GM19193 (cell line): ENCODE measurements around the gene CD47.

ENCODE experiments used
- POLR2A ChIP-seq: IDR thresholded peaks from 4 replicates; pipeline ENCODE4 v1.6.1; 2011; ENCODE audit not compliant: insufficient read depth, insufficient read length; ENCODE audit errors: extremely low read depth

CD47 gene

DNA sequence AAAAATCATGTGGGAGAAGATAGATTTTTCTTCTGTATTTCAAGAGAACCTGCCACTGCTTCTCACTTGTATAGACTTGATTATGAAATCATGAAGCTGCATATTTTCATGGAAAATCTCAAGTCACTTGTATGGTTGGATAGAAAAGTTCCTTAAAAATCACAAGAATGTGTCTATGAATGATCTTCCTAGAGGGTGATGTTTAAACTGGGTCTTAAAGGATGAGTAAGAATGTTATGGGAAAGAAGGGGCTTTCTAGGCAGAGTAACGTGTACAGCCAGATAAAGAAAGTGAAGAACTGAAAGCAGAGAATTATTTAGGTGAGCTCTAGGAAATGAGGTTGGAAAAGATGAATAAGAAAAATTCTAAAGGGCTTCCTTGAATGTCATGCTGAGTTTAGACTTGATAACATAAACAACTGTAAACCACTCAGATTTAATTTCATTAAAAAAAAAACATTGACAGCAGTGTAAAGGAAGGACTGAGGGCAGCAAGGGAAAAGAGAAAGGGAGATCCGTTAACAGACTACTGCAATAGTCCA lies 5.0 kb downstream of the CD47 start:
- TF ChIP-seq POLR2A = no peak

DNA sequence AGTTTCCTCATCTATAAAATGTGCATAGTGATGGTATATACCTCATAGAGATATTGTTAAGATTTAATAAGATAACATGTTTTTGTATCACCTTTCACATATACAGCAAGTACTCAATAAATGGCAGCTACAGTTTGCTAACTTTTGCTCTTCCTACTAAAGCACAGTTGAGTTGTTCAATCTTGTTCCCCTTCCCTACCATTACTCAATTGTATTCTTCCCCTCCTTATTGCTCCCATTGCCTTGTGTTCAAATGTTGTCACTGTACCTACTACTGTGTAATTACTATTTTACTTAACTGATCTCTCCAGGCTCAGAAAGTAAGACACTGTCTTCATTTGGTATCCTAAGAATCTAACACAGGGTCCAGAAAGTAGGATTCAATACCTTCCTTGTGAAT lies 5.5 kb downstream of the CD47 start:
- no peak for TF ChIP-seq POLR2A

DNA sequence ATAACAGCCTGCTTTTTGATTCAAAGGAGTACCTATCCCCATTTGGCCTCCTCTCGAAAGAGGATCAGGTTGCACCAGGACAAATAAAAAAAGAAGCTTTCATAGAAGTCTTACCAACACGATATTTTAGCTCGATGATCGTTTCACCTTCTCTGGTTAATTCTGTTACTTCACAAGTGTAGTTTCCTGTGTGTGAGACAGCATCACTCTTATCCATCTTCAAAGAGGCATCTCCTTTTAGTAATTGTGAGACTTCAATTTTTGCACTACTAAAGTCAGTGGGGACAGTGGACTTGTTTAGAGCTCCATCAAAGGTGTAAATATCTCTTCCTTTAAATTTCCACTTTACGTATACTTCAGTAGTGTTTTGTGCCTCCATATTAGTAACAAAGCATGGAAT lies 11.0 kb downstream of the CD47 start:
- no peak for TF ChIP-seq POLR2A

DNA sequence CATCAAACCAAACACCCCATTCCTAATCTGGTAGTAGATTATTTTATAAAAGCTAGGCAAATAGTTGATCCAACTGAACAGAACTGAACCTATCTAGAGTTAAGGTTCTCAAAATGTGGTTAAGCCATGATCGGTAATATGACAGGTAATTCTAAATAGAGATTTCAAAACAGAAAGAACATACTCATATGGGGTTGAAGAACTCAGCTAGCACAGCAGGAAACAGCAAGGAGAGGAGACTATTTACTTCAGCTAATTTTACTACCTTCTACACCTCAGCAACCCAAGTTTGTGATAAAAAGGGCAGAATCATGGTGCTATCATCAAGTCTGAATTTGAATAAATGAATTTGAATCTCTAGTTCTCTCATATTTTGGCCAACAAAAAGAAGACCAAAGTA lies 11.8 kb downstream of the CD47 start:
- no peak for TF ChIP-seq POLR2A

DNA sequence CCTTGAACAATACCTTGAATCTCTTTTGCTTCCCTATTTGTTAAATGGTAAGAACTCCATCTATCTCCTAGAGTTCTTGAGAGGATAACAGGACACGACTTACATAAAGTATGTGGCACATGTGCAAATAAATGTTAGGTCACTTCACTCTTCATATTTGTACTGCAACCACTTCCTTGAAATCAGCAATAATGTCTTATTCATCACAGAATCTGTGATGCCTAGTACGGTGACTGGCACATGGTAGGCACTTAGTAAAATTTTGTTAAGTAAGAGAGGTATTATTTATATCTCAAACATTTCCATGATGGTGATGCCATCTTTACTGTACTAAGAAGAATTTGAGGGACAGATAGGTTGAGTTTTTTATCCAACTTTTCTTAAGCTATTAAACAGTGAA lies 14.3 kb downstream of the CD47 start:
- no peak for TF ChIP-seq POLR2A

DNA sequence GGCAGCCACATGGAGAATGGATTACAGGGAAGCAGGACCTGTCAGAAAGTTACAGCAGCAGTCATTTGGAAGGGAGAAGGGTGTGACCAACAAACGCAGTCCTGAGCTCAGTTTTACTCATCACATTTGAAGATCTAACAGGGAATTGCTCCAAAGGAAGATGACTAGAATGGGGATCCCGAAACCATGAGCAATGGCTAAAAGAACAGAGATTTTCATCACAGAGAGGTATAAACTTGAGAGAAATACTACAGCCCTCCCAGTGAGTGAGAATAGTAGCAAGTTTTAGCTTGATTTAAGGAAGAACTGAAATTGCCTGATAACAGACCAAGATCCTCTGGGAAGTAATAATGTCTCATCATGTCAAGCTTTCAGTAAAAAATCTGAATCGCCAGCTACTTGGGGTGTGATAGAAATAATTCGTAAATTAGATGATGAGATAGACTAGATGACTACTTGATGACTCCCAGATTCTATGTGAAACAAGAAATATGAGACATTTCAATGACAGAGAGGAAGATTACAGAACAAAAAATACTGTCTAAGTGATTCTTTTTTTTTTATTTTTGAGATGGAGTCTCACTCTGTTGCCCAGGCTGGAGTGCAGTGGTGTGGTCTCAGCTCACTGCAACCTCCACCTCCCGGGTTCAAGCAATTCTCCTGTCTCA lies 16.9 kb downstream of the CD47 start:
- TF ChIP-seq POLR2A = no peak

DNA sequence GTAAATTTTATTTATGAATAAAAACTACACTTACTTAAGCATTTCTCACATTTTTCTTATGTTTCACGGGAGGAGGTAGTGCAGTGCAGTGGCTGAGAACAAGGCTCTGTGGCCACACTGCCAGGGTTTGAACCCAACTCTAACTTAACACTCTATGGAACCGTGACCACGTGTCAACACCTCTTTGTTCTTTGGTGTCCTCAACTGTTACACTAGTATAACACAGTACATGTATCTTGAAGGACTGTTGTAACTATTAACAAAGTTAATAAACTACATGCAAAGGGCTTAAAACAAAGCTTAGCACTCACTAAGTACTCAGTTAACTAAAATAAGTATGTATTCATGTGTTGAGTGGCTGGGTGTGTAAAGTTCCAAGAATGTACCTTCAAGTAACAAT lies 19.5 kb downstream of the CD47 start:
- TF ChIP-seq POLR2A = no peak

DNA sequence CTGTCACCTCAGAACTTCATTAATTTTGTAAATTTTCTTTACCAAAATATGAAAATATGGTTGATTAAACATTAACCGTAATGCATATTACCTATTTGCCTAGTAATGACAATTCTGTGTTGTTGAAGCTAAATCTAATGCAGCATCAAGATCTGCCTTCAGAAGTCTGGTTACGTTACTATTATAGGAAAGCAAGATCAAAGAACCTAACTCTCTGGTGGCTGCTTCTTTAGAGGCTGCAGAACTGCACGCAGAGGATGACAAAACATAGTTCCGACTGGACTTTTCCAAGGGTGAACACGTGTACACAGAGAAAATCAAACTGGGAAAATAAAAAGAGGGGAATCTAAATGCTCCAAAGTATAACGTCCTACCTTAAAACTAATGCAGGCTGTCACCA lies 20.5 kb downstream of the CD47 start:
- TF ChIP-seq POLR2A = no peak

DNA sequence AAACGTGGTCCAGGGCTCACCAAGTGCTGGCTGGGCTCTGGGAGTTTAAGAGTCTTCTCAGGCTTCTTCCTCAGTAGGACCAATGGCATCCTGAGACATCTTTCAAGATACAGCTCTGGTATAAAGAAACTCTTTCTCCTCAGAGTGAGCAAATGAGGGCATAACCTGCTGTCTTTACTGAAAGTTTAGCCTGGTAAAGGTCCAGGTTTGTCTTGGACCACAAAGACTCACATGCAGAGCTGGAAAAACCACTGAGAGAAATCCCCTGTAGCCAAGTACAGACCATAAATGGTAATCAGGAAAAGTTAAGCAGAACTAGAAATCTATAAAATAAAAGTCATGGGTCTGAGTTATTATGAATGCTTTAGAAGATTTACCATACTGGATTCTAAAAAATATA lies 23.1 kb downstream of the CD47 start:
- TF ChIP-seq POLR2A = no peak

DNA sequence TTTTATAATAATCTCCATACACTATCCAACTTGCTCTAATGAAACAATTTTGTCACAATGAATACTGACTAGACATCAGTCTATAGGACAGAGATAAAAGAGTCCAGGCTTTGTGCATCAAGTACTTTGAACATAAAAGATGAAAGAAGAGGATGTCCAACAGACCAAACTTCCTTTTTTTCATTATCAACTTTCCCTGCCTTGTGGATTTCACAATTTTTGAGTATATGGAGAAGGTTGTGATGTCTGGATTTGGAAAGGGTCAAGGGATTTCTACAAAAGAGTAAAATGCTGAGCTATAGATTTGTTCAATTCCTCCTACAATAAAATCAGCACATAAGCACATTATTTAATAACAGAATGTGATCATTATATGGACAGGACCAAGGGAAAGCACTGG lies 25.7 kb downstream of the CD47 start:
- no peak for TF ChIP-seq POLR2A

DNA sequence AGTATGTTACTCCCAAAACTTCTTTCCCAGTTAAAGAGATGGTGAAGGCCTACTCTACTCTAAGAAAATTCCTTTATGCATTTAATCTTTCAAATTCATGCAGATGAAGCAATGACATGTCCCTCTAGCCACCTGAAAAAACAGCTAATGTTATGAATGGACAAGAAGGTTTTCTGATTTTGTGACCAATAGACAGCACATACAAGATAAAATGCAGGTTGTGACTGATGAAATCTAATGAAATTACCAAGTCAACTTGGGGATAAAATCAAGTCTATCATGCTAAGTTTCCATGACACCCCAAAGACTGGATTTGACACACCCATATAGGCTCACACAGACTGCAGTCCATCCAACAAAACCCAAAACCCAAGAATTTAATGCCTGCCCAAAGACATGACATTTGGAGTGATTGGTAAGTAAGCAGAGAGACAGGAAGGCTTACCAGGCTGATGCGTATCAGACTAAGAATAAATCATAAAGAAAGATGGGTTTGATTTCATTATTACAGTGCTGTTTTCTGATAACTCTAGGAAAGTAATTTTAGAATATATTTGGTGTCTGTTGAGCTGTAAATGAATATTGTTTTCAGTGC lies 26.4 kb downstream of the CD47 start:
- no peak for TF ChIP-seq POLR2A

DNA sequence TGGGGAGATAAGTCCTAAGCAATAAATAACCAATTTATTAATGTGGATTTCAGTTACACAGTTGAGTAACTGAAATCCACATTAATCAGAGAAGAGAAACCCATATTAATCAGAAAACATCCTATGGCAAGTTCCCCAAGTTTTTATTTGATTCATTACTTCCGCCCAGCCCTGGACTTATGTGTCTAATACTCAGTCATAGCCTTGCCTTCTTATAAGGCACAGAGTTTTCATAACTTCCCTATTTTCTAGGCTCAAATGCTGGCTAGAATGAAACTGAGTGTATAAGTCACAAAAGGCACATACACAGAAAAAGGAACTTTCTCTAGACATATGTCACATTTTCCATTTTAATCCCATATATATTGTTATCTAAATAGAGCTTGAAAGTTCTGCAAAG lies 28.8 kb downstream of the CD47 start:
- no peak for TF ChIP-seq POLR2A

DNA sequence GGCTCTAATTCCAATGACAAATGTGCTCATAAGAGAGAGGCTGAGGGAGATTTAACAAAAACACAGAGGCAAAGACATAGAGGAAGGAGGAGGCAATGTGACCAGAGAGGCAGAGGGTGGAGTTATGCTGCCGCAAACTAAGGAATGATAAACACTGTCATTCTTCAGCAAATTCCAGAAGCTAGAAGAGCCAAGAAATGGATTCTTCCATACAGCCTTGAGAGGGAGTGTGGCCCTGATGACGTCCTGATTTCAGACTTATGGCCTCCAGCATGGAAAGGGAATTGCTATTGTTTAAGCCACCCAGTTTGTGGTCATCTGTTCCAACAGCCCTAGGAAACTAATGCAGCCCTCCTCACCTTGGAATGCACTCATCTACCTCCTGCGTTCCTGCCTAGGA lies 30.5 kb downstream of the CD47 start:
- TF ChIP-seq POLR2A = no peak

DNA sequence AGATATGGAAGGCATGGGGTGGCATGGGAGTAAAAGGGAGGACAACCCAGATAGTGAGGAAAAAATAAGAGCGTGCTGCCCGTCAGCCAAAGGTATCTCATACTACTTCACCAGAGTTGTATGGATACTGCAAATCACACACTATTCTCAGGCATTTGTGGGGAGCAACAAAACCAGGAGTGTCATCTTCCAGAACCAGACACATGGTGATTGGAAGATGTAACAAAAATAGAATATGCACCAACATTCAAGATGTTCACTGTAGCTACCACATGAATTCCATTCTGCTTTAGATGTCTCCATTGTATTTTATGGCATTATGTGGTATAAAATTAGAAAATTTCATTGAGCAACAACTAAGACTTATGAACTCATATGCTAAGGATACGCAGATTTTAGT lies 34.9 kb downstream of the CD47 start:
- TF ChIP-seq POLR2A = no peak

DNA sequence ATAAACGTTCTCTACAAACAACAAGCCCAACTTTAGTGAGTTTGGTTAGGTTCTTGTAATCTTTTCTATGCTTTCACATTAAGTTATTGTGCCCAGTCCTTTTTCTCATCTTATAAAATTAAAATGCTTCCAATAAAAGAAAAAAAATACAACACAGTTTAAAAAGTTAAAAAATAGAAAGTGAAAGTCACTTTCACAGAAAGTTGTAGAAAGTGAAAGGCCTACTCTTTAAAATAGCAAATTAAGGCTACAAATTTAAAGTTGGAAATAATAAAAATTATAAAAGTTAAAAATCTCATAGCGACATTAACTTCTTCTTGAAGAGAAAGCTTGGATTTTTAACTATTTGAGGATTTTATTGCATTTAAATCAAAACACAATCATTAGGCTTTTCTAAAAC lies 35.9 kb downstream of the CD47 start:
- no peak for TF ChIP-seq POLR2A

DNA sequence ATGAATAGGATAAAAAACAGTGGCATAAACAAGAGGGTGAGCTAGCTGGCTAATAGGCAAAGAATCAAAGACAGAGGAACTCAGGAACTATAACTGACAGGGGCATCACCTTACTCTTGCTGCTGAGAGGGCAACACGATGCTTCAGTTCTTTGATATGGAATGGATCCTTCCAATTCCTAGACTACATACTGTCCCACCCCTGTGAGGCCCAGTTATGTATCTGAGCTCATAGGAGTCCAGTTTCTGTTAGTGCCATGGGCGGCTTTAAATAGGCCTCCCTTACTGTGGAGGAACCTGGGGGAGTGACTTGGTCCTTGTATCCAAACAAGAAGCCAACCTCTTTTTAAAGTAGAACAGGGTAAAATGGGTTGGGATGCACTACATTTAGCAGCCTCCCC lies 37.3 kb downstream of the CD47 start:
- TF ChIP-seq POLR2A = no peak

DNA sequence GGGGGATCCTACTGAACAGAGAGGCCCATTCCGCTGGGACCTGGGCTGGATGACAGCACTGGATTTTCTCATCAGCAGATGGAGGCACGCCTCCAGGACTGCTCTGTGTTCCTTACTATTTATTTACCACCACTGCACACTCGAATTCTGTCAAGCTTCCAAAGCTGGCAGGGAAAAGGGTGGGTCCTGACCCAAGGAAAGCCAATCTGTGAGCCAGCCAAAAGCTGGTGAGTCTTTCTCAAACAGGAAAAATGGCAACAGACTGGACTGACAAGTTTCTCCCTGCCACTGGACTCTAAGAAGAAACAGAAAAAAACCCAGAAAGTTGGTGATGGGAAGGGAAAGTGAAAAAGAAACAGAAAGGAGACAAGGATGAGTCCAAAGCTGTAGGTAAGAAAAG lies 37.8 kb downstream of the CD47 start:
- TF ChIP-seq POLR2A = no peak

DNA sequence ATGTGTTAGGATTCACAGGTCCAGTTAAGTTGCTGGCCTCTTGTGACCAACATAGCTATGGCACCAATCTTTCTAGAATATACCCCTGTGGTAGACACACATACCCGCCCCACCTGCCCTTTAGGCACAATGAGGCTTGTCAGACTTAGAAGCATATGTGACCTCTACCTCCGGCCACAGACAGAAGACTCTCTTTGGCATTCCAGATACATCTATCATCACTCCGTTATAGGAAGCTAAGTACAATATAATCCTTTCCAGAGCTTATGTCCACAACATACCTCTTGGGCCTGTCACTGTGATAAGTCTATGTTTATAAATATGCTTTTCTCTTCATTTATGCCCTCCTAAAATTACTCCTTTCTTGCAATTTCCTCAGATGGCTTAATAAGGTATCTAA lies 39.8 kb downstream of the CD47 start:
- no peak for TF ChIP-seq POLR2A

DNA sequence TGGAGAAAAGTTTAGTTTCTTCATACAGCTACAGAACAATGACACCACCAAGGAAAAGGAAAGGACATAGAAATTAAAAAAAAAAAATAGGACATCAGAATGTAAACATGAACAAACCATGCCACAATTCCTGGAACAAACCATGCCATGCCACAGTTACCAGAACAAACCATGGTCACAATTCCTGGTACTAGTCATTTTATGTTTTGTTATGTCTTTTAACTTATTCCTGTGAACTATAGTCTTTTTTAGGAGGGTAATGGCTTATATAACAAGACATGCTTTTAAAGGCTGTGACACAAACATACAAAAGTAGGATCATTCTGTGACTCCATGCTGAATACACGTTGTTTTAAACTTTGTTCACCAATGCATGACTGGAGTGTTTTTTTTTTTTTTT lies 42.8 kb downstream of the CD47 start:
- no peak for TF ChIP-seq POLR2A
